CD4-positive, CD25-positive, alpha-beta regulatory T cell (primary cell): ENCODE data around the gene TSC22D1. TPM values are rescaled to one million over a fixed set of nuclear protein-coding genes. Genes with fewer than 3 reads are reported as not detected.

Source experiments
- ATAC-seq, 2 donors: fragments of 150-1000 bp; cut with Tn5 transposase; one replicate each; pipeline ENCODE4 v1.10.0; 2021; ENCODE audit warnings: low read depth in 2 of 2, moderate number of reproducible peaks in 2 of 2, moderate library complexity in 1 of 2
- DNase-seq, 3 donors: peaks; one replicate each; pipeline versions ENCODE4 v3.0.0 to v3.0.0-alpha.2; 2012 to 2022; ENCODE audit warnings: mixed read lengths in 1 of 3
- H3K27ac ChIP-seq: one replicate; pipeline ENCODE4 v1.7.0; 2013; ENCODE audit warnings: mild to moderate bottlenecking, low read length; ENCODE audit not compliant: insufficient read depth, poor library complexity, severe bottlenecking
- H3K27me3 ChIP-seq: one replicate; pipeline ENCODE4 v1.7.0; 2013; ENCODE audit warnings: low read length; ENCODE audit not compliant: control insufficient read depth, insufficient read depth
- H3K36me3 ChIP-seq: one replicate; pipeline ENCODE4 v1.7.0; 2013; ENCODE audit warnings: mild to moderate bottlenecking, low read length, moderate library complexity; ENCODE audit not compliant: control insufficient read depth, insufficient read depth
- H3K4me1 ChIP-seq: 2 replicates; pipeline ENCODE4 v1.7.0; 2013; ENCODE audit warnings: mild to moderate bottlenecking, low read length; ENCODE audit not compliant: insufficient read depth, control insufficient read depth, poor library complexity, severe bottlenecking
- H3K4me3 ChIP-seq: one replicate; pipeline ENCODE4 v1.7.0; 2013; ENCODE audit warnings: low read depth, mild to moderate bottlenecking, low read length, moderate library complexity
- H3K9me3 ChIP-seq, 2 experiments: 1 replicate in 1 of 2; 2 replicates in 1 of 2; pipeline ENCODE4 v1.7.0; 2013; ENCODE audit warnings: low read length in 2 of 2, mild to moderate bottlenecking in 1 of 2, moderate library complexity in 1 of 2; ENCODE audit not compliant: control insufficient read depth in 2 of 2
- H3K27ac Mint-ChIP-seq, 3 donors: one replicate each; pipeline ENCODE4 v1.8.0; 2020 to 2022; ENCODE audit warnings: mild to moderate bottlenecking in 3 of 3, mixed read lengths in 3 of 3, moderate library complexity in 2 of 3
- H3K27me3 Mint-ChIP-seq: one replicate; pipeline ENCODE4 v1.8.0; 2022; ENCODE audit warnings: mild to moderate bottlenecking, mixed read lengths
- H3K36me3 Mint-ChIP-seq: one replicate; pipeline ENCODE4 v1.8.0; 2020; ENCODE audit warnings: mixed read lengths
- H3K4me1 Mint-ChIP-seq, 4 donors: one replicate each; pipeline ENCODE4 v1.8.0; 2020 to 2022; ENCODE audit warnings: mixed read lengths in 4 of 4, mild to moderate bottlenecking in 1 of 4
- H3K4me3 Mint-ChIP-seq, 4 donors: one replicate each; pipeline ENCODE4 v1.8.0; 2020 to 2022; ENCODE audit warnings: mild to moderate bottlenecking in 4 of 4, mixed read lengths in 4 of 4, moderate library complexity in 3 of 4
- H3K9me3 Mint-ChIP-seq, 7 donors: one replicate each; pipeline ENCODE4 v1.8.0; 2020 to 2022; ENCODE audit warnings: mixed read lengths in 7 of 7, mild to moderate bottlenecking in 3 of 7, moderate library complexity in 2 of 7
- polyA plus RNA-seq, 4 donors: library from polyadenylated mRNA; unstranded; fragments of 300-500 nt; fragmentation: Illumina TruSeq; gene quantifications; one replicate each; pipeline ENCODE4 v1.2.3, GENCODE V29; 2021
- total RNA-seq: library from RNA; stranded (reverse); gene quantifications from one replicate; pipeline ENCODE4 v1.2.3, GENCODE V29; 2022

The TSC22D1 gene
- total and polyA plus RNA-seq, 5 donors from 2014 or later = 4.0 to 35.9 (median 4.1) TPM

- H3K4me1 Mint-ChIP-seq = no peaks in the 10 kb centered on the region
- no peak overlapping the region for H3K4me3 Mint-ChIP-seq
- H3K4me1 ChIP-seq = no peaks in the 10 kb centered on the region
- H3K9me3 Mint-ChIP-seq = no peaks in the 10 kb centered on the region
- H3K36me3 ChIP-seq = no peaks in the 10 kb centered on the region
- DNase-seq (no peak), ATAC-seq (no peak)
- no peak overlapping the region for H3K4me3 ChIP-seq
- H3K9me3 ChIP-seq = no peaks in the 10 kb centered on the region
- H3K36me3 Mint-ChIP-seq = no peaks in the 10 kb centered on the region
- H3K27ac Mint-ChIP-seq = no peak overlapping the region
- no peaks in the 10 kb centered on the region for H3K27me3 Mint-ChIP-seq
- no peaks in the 10 kb centered on the region for H3K27me3 ChIP-seq
- H3K27ac ChIP-seq = no peak overlapping the region
These were observed 168.2 kb downstream of the TSC22D1 start for GRCh38 chr13:44407891-44408290.

GRCh38 chr13:44407379-44407778 lies 168.8 kb downstream of the TSC22D1 start:
- ATAC-seq (no peak), DNase-seq (no peak)
- no peaks in the 10 kb centered on the region for H3K36me3 Mint-ChIP-seq
- no peak overlapping the region for H3K27ac ChIP-seq
- no peak overlapping the region for H3K4me3 Mint-ChIP-seq
- H3K36me3 ChIP-seq = no peaks in the 10 kb centered on the region
- H3K9me3 Mint-ChIP-seq = no peaks in the 10 kb centered on the region
- no peaks in the 10 kb centered on the region for H3K4me1 Mint-ChIP-seq
- H3K4me3 ChIP-seq = no peak overlapping the region
- H3K27me3 ChIP-seq = no peaks in the 10 kb centered on the region
- H3K4me1 ChIP-seq = no peaks in the 10 kb centered on the region
- H3K27ac Mint-ChIP-seq = no peak overlapping the region
- no peaks in the 10 kb centered on the region for H3K9me3 ChIP-seq
- H3K27me3 Mint-ChIP-seq = no peaks in the 10 kb centered on the region

GRCh38 chr13:44406617-44407016 lies 169.5 kb downstream of the TSC22D1 start:
- H3K27me3 Mint-ChIP-seq = peaks cover 4% of the 10 kb centered on the region
- H3K4me3 ChIP-seq = no peak overlapping the region
- no peaks in the 10 kb centered on the region for H3K36me3 ChIP-seq
- no peaks in the 10 kb centered on the region for H3K4me1 ChIP-seq
- no peaks in the 10 kb centered on the region for H3K27me3 ChIP-seq
- H3K36me3 Mint-ChIP-seq = no peaks in the 10 kb centered on the region
- H3K4me1 Mint-ChIP-seq = no peaks in the 10 kb centered on the region
- no peaks in the 10 kb centered on the region for H3K9me3 ChIP-seq
- no peak overlapping the region for H3K27ac ChIP-seq
- DNase-seq (no peak), ATAC-seq (no peak)
- no peak overlapping the region for H3K27ac Mint-ChIP-seq
- H3K4me3 Mint-ChIP-seq = no peak overlapping the region
- no peaks in the 10 kb centered on the region for H3K9me3 Mint-ChIP-seq

GRCh38 chr13:44404261-44405132 lies 171.6 kb downstream of the TSC22D1 start:
- no peak for ATAC-seq
- H3K9me3 ChIP-seq = no peaks in the 10 kb centered on the region
- H3K4me3 ChIP-seq = no peak overlapping the region
- Mint-ChIP-seq H3K27ac (no peak overlapping the region), H3K36me3 (no peaks in the 10 kb centered on the region), H3K4me1 (no peaks in the 10 kb centered on the region), H3K27me3 (peaks cover 6% of the 10 kb centered on the region), H3K9me3 (no peaks in the 10 kb centered on the region), H3K4me3 (no peak overlapping the region)
- no peaks in the 10 kb centered on the region for H3K4me1 ChIP-seq
- no peak for DNase-seq
- no peak overlapping the region for H3K27ac ChIP-seq
- H3K27me3 ChIP-seq = no peaks in the 10 kb centered on the region
- no peaks in the 10 kb centered on the region for H3K36me3 ChIP-seq

GRCh38 chr13:44403461-44404056 lies 172.6 kb downstream of the TSC22D1 start:
- H3K4me3 Mint-ChIP-seq = no peak overlapping the region
- no peaks in the 10 kb centered on the region for H3K4me1 Mint-ChIP-seq
- no peaks in the 10 kb centered on the region for H3K9me3 Mint-ChIP-seq
- H3K4me3 ChIP-seq = no peak overlapping the region
- H3K27ac ChIP-seq = no peak overlapping the region
- H3K27me3 ChIP-seq = no peaks in the 10 kb centered on the region
- ATAC-seq (no peak), DNase-seq (no peak)
- H3K27me3 Mint-ChIP-seq = peaks cover 12% of the 10 kb centered on the region
- no peaks in the 10 kb centered on the region for H3K36me3 ChIP-seq
- H3K9me3 ChIP-seq = no peaks in the 10 kb centered on the region
- H3K36me3 Mint-ChIP-seq = no peaks in the 10 kb centered on the region
- H3K4me1 ChIP-seq = no peaks in the 10 kb centered on the region
- H3K27ac Mint-ChIP-seq = no peak overlapping the region

- no peaks in the 10 kb centered on the region for H3K9me3 Mint-ChIP-seq
- no peak overlapping the region for H3K27ac ChIP-seq
- H3K27ac Mint-ChIP-seq = no peak overlapping the region
- ATAC-seq (no peak), DNase-seq (no peak)
- H3K27me3 ChIP-seq = no peaks in the 10 kb centered on the region
- H3K4me1 Mint-ChIP-seq = no peaks in the 10 kb centered on the region
- H3K4me1 ChIP-seq = no peaks in the 10 kb centered on the region
- peaks cover 16% of the 10 kb centered on the region for H3K27me3 Mint-ChIP-seq
- no peak overlapping the region for H3K4me3 Mint-ChIP-seq
- H3K36me3 Mint-ChIP-seq = no peaks in the 10 kb centered on the region
- H3K4me3 ChIP-seq = no peak overlapping the region
- no peaks in the 10 kb centered on the region for H3K36me3 ChIP-seq
- H3K9me3 ChIP-seq = no peaks in the 10 kb centered on the region
These were observed 173.2 kb downstream of the TSC22D1 start for GRCh38 chr13:44402899-44403445.

GRCh38 chr13:44401577-44401976 lies 174.6 kb downstream of the TSC22D1 start:
- Mint-ChIP-seq H3K4me3 (no peak overlapping the region), H3K27ac (no peak overlapping the region), H3K4me1 (no peaks in the 10 kb centered on the region), H3K9me3 (no peaks in the 10 kb centered on the region), H3K36me3 (no peaks in the 10 kb centered on the region), H3K27me3 (peaks cover 16% of the 10 kb centered on the region)
- H3K27me3 ChIP-seq = no peaks in the 10 kb centered on the region
- no peak for DNase-seq
- no peaks in the 10 kb centered on the region for H3K4me1 ChIP-seq
- H3K36me3 ChIP-seq = no peaks in the 10 kb centered on the region
- no peaks in the 10 kb centered on the region for H3K9me3 ChIP-seq
- H3K4me3 ChIP-seq = no peak overlapping the region
- no peak for ATAC-seq
- no peak overlapping the region for H3K27ac ChIP-seq
